ENCODE data around the gene CATSPERE.
"Not testable (repeated sequence)": the region's sequence is repeated elsewhere in the genome, so short reads cannot be mapped to it uniquely, and the experiment has no call there.

Gene CATSPERE

DNA sequence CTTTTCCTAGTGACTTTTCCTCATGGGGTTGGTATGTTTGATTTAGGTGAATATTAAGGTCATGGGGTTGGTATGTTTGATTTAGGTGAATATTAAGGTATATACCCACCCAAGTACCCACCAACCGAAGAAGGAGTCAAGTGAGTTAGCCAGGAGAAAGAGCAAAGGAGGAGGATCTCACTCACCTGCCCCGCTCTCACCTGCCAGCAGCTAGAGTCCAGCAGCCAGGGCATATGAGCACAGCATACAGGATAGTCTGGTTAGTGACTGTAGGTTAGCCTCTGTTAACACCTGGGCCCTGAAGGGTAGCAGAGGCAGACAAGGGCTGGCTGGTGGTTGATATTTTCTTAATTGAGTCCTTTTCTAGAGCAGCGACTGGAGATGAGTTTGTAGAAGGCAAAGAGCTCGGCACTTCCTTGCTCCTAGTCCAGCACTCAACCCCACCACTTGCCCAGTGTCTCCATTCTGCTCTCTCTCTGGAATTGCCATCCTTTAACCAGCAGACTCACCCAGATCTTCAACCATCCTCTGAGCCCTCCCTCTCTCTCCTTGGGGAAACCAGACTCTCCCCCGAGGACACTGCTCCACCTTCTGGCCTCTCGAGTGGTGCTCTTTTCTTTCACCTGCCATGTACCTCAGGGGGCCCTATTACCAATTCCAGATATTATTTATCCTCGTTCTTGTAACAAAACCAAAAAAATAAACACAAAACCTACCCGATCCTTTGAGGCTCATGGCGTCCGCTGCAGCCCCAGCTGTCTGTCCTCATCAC, 175.6 kb downstream of the CATSPERE start:
- no peak for DNase-seq (ENCODE audit: low spot score)

DNA sequence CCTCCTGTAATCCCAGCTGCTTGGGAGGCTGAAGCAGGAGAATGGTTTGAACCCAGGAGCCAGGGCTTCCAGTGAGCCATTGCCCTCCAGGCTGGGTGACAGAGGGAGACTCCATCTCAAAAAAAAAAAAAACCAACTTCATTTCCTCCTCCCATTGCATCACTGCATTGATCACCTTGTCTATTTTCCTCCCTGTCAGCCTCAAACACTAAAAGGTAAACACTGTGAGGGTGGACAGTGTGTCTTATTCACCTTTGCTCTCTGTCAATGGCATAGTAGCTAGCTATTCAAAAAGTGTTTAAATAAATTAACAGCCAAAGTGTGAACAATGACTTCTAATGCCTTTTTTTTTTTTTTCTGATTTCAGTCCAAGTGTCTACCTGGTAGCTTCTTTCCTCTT, 178.5 kb downstream of the CATSPERE start:
- no peak for DNase-seq (ENCODE audit: low spot score)

DNA sequence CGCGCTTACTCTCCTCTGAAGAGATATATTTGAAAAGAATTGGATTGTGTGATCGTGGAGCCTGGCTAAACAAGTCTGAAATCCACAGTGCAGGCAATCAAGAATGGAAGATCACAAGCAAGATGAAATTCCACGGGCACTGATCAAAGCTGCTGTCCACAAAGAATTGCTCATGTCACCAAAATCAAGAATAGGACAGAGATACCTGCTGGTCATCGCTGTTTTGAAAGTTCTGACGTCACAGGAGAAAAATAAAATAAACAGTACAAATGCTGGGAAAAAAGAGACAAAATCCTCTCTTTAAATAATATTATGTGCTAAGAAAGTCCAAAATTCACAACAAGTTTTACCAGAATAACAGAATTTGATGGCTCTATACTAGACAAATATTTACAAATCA, 179.8 kb downstream of the CATSPERE start:
- DNase-seq (ENCODE audit: low spot score): no peak

DNA sequence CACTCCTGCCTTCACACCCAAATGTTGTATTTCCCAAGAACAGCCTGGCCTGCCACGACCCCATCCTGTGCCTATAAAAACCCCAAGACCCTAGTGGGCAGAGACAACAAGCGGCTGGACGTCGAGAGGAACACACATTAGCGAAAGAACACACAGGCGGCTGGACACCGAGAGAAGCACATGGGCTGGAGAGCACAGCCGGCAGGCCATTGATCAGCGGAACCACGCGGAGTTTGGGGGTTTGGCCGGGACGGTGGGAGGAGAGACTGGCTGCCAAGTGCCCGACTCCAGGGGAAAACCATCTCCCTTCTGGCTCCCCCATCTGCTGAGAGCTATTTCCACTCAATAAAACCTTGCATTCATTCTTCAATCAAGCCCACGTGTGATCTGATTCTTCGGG, 181.5 kb downstream of the CATSPERE start:
- no peak for DNase-seq (ENCODE audit: low spot score)

DNA sequence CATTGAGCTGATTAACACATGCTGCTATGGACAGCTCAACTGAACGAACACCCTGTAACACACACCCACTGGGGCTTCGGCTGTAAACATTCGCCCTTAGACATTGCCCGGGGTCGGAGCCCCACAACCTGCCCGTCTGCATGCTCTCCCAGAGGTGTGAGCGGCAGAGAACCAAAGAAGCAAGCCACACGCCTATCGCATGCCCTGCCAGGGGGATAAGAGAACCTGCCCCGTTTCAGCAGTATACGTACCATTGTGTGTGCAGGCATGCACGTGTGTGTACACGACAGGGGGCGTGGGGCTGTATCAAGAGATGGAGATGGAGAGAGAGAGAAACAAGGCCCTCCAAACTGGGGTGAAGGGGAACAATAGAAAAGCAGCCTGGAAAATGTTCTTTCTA, 181.9 kb downstream of the CATSPERE start:
- DNase-seq (ENCODE audit: low spot score): no peak

DNA sequence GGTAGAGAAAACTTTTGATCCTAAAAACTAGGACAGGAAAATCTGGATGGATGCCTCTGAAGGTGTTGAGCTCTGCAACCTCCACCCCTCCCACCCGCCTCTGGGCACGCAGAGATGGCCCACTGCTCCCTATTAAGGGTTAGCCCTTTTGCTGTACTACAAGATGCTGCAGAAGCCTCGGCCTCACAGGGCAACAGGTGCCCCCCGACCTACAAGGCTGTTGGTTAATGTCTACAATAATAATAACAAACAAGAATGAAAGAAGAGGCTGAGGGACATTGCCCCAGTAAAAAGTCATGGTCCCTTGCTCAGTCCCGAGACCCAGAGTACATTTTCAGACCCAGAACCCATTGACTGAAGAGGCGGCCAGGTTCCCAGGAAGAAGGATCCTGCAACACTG, 184.3 kb downstream of the CATSPERE start:
- no peak for DNase-seq (ENCODE audit: low spot score)

DNA sequence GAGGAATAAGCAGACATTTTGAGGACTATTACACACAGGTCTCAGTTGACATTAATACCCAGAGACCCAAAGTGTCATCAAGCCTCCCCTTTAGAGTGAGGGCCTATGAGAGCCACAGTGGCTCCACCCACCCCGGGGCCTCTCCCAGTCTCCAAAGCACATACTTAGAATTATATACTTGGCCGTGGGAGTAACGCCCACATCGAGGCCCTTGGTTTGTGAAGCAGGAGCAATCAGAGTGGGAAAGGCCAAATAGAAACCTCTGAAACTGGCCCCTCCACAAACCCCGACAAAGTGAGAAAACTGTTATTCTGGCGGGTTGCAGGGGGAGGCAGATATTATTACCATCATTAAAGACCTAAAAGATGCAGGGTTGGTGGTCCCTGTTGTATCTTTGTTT, 184.8 kb downstream of the CATSPERE start:
- DNase-seq (ENCODE audit: low spot score): no peak

DNA sequence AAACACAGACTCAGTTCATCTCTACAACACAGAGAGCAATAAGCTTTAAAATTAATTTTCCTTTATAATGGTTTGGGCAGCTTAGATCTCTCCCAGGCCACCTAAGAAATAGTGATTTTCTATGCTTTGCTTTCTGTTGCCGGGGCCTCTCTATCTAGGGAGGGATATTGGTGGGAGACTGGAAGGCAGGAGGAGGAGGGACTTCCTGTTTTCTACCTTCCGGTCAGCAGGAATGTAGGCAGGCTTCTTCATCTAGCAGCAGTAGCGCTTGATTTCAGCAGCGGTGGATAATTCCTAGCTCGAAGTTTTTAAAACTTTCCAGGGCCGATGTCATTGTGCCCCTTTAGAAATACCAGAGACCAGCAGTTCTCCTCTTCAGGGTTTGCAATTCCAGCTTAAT, 186.7 kb downstream of the CATSPERE start:
- DNase-seq (ENCODE audit: low spot score): no peak

DNA sequence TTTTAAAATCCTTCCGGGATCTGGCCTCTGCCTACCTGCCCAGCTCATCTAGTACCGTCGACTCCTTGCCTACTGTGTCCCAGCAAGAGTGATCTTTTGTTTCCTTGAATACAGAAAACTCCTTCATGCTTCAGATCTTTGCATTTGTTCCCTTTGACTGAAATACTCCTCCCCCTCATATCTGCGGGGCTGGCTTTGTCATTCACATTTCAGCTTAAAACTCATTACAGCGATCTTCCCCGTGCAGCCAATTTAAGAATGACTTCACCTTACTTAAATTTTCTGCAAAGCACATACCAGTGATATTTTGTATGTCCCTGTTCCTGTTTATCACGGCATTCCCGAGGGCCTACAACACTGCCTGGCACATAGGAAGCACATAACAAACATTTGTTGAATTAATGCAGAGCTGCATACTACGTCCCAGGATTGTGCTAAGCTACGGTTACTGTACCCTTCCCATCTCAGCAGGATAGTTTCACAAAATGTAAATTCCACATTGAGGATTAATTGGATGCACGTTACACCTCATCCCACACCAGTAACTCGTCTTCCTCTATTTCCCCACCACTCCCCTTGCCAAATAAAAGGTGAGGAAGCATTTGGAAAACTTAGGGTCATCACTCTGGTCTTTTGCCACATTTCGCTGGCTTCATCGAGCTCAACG, 191.0 kb downstream of the CATSPERE start:
- DNase-seq (ENCODE audit: low spot score): no peak

DNA sequence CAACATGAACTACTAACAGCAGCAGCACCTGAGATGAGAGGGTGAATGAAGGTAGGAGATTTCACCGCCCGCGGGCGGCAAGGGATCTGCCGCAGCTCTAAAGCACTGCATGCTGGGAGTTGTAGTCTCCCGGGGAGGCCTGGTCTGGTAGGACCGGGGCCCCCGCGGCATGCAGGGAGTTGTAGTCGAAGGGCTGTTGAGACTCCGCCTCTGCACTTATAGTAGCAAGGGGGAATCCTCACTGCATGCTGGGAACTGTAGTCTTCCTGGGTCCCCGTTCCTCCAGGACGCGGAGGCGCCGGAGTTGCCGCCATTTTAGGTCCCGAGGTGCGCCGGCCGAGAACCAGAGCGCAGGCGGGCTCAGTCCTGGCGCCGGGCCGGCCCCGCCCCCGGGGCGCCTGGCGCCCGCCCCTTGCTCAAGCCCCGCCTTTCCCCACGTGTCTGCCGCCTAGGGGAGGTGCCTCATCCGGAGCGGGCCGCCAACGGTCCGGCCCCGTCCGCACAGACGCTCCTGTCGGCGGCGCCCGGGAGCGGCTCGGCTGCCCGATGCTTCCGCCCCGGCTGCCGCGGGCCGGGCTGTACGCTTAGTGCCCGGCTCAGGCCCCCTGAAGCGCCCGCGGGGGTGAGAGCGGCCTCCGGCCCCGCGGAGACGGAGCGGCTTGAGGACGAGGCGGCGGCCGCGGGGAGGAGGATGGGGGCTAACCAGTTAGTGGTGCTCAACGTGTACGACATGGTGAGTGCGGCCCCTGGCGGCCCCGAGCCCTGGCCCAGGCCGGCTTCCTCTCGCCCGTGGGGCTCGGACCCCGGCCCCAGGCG, 191.8 kb downstream of the CATSPERE start, which contains the start of gene DESI2:
DESI2 (plus strand) TSS at position 504 of the 816 bp plus-strand sequence; CDS start at position 692, 188 bp downstream.
- DNase-seq (ENCODE audit: low spot score): peak; percentile 98

DNA sequence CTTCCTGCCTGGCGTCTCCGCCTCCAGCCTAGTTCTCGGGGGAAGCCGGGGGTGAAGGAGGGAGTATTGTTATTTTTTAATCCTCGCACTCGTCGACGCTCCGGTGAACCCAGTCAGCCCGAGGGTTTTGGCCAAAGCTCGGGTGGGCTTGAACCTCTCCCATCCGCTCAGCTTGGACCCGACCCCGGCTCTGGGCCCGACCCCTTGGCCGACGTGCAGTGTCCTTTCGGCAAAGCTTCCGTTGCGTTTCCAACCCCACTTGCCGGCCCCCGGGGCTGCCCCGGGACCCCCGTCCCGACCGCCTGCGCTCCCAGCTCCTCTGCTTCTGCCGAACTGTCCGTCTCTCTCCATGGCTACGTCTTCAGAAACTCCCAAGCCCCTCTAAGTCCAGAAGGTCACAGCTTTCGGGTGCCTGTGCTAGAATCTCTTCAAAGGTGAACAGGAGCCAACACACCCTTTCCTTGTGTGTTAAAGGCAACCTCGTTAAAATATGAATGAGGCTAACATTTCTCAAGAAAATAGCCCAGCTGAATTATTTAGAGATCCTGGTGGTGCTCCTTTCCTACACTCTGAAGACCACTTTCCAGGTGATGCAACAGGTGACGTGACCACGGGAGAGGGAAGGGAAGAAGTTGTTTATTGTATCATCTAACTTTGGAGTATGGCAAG, 192.5 kb downstream of the CATSPERE start:
- DNase-seq (ENCODE audit: low spot score): no peak

DNA sequence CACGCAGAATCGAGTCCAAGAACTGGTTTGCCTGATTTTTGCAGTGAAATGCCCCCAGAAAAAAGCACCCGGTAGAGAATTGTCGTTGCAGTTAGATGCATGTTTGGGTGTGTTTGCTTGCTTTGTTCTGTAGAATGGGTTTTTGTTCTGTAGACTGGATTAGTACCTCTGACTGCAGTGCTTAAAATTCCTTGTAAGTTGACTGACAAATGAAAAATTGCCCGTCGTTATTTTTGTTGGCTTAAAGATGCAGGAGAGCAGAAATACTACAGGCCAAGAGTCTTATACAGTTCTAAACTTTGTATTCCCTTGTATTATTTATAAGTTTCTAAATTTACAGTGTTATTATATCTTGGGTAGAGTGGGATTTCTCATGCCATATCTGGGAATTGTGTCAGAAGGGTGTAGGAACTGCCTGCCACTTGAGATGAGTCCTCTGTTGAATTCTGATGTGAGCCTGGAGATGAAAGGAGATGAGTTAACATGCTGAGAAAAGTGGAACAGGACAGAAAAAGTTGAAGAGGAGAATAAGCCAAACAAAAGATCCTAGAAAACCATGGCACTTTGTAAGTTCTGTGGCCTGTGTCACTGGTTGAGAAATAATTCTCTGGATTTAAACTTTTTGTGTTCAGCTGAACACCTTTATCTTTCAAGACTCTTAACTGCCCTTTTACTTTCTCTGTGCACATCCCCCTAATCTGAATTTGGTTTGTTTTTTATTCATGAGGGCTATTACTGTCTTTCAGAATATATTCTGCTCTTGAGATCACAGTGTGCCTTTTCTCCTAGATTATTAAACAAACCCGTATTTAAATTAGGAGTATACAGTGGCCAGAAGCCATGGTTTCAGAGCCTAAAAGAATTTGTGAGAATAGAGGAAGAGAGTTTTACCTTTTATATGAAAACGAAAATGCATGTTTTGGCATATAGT, 193.3 kb downstream of the CATSPERE start:
- no peak for DNase-seq (ENCODE audit: low spot score)

DNA sequence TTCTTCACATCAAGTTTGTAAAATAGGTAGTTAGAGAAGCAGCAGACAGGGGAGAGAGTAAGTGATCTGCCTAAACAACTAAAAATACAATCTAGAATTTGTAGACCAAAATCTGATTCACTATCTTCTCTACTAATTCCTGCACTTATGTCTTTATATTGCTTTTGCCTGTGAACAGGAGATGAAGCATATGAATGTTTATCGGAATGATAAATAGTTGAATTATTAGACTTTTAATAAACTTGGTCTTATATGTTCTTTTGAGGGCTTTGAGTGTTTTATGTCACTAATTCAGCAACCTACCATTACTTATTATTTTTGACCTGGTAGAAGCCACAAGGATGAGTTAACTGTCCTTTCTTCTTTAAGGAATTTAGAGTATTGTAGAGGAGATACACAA, 194.1 kb downstream of the CATSPERE start:
- no peak for DNase-seq (ENCODE audit: low spot score)

DNA sequence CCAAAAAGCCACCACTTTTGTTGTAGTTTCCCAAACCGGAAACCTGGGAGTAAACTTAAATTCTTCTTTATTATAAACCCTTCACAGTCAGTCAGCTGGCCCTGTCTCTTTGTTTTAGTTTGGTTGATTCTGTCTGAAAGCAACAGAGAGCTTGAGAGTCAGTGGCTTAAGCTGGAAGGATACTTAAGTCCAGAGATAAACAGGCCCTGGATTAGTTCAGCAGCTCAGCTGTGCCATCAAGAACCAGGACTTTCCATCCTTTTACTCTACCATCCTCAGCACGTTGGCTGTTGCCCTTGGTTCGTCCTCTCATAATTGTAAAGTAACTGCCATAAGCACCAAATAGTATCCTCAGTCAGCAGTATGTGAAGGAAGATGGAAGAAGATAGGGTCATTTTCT, 196.3 kb downstream of the CATSPERE start:
- no peak for DNase-seq (ENCODE audit: low spot score)

DNA sequence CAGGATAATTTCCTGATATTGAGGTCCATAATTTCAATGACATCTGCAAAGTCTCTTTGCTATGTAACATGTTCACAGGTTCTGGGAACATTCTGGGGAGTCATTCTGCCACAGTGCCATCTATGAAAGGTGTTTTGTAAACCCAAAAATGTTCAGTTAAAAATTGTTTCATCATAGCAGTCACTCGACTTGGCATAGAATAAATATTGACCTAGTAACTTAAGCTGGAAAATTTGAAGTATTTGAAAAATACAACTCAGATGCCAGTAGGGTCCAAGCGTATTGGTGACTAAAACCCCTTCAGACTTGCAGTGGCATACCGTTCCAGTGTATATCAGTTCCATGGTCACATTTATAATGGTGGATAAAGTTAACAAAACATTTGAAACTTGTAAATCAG, 198.6 kb downstream of the CATSPERE start:
- DNase-seq (ENCODE audit: low spot score): no peak

DNA sequence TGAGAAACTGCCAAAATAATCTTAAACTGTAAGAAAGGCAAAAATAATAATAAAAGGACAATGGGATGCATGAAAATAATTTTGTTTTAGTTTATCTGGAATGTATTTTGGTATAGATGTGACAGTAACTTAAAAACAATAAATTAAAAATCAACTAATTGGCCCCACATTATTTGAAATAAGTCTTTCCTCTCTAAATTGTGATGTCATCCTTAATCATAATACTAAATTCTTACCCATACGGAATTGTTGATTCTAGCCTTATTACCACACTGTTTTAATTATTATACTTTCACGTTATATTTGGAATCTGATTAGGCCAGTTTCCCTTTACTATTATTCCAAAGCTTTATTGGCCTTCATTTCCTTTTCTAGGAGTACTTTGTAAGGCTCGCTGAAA, 199.5 kb downstream of the CATSPERE start:
- DNase-seq (ENCODE audit: low spot score): no peak

DNA sequence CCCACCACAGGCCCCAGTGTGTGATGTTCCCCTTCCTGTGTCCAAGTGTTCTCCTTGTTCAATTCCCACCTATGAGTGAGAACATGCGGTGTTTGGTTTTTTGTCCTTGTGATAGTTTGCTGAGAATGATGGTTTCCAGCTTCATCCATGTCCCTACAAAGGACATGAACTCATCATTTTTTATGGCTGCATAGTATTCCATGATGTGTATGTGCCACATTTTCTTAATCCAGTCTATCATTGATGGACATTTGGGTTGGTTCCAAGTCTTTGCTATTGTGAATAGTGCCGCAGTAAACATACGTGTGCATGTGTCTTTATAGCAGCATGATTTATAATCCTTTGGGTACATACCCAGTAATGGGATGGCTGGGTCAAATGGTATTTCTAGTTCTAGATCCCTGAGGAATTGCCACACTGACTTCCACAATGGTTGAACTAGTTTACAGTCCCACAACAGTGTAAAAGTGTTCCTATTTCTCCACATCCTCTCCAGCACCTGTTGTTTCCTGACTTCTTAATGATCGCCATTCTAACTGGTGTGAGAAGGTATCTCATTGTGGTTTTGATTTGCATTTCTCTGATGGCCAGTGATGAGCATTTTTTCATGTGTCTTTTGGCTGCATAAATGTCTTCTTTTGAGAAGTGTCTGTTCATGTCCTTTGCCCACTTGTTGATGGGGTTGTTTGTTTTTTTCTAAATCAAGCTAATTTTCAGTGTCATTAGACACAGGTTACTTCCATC, 200.7 kb downstream of the CATSPERE start:
- not testable (repeated sequence) for DNase-seq (ENCODE audit: low spot score)

DNA sequence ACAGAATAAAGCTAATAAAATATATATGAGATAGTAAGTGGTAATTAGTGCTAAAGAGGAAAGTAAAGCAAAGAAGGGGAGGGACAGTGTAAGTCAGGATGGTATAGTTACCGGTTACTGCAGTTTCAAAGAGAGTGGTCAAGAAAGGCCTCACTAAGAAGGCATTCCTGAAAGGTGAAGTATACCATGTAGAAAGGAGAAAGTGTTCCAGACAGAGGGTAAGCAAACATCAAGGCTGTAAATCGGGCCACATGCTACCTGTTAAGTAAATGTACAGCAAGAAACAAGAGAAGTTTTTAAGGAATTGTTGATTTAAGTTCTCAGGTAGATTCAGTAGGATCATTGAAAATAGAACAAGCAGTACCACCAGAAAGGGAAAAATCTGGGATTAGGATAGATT, 201.5 kb downstream of the CATSPERE start:
- DNase-seq (ENCODE audit: low spot score): no peak

DNA sequence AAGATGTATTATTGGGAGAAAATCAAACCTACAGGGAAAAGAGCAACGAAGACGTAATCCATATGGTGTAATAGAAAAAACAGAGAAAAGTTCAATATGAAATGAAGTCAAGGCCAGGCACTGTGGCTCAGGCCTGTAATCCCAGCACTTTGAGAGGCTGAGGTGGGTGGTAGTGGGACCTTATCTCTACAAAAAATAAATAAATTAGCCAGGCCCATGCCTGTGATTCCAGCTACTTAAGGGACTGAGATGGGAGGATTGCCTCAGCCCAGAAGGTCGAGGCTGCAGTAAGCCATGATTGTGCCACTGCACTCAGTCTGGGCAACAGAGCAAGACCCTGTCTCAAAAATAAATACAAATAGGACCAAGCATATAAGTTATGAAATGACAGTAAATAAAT, 203.3 kb downstream of the CATSPERE start:
- no peak for DNase-seq (ENCODE audit: low spot score)

DNA sequence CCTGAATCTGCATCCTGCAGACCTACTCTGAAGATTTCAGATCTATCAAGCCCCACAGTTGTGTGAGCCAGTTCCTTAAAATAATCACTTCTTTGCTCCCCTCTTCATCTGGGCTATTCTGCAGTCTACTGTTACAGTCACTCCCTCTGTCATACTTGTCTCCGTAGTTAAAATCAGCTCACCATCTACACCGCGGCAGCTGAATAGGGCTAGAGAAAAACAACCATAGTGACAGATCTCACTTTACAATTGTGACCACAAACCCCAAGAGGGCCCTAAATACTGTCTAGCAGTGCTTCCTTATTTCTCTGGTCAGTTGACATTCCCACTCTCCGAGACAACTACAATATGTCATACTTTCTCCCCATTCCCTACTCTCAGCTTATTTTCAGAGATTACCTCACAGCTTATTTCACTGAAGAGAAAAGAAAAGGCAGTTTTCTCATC, 204.7 kb downstream of the CATSPERE start:
- no peak for DNase-seq (ENCODE audit: low spot score)
